H1 (cell line): Measurements from ENCODE around the gene SMIM24.

Experiments
- BRCA1 ChIP-seq: IDR thresholded peaks from 2 replicates; pipeline ENCODE4 v1.6.1; 2012; ENCODE audit warnings: low read depth, low read length, improper control_type of control experiment
- EP300 ChIP-seq, 2 experiments: IDR thresholded peaks; 1 replicate in 1 of 2; 2 replicates in 1 of 2; pipeline ENCODE4 v1.6.1; 2011 to 2012; ENCODE audit warnings: low read depth in 2 of 2, low read length in 2 of 2, mild to moderate bottlenecking in 2 of 2, borderline replicate concordance in 1 of 2, inconsistent platforms in 1 of 2, moderate library complexity in 1 of 2
- EZH2 ChIP-seq: fragments of 200-600 bp; sonication (generic); IDR thresholded peaks from 2 replicates; pipeline ENCODE4 v1.7.1; 2012; ENCODE audit warnings: low read depth, mild to moderate bottlenecking, moderate library complexity, low read length, inconsistent platforms; ENCODE audit not compliant: severe bottlenecking
- JUND ChIP-seq: IDR thresholded peaks from 2 replicates; pipeline ENCODE4 v1.6.1; 2011; ENCODE audit warnings: mild to moderate bottlenecking, improper control_type of control experiment, low read length
- PHF8 ChIP-seq: fragments of 200-600 bp; sonication (generic); conservative IDR thresholded peaks from 2 replicates; pipeline ENCODE4 v1.7.1; 2012; ENCODE audit warnings: low read depth, mild to moderate bottlenecking, inconsistent platforms, low read length, moderate library complexity
- POLR2AphosphoS5 ChIP-seq: IDR thresholded peaks from 2 replicates; pipeline ENCODE4 v1.6.1; 2011; ENCODE audit warnings: low read depth, low read length
- RFX5 ChIP-seq: IDR thresholded peaks from 2 replicates; pipeline ENCODE4 v1.6.1; 2011; ENCODE audit warnings: low read depth, low read length, improper control_type of control experiment, borderline replicate concordance
- RXRA ChIP-seq: IDR thresholded peaks from 2 replicates; pipeline ENCODE4 v1.6.1; 2011; ENCODE audit warnings: low read depth, mild to moderate bottlenecking, low read length, moderate library complexity; ENCODE audit not compliant: insufficient read depth
- SIRT6 ChIP-seq: IDR thresholded peaks from one replicate; pipeline ENCODE4 v1.7.1; 2012; ENCODE audit warnings: low read length, inconsistent platforms
- TCF12 ChIP-seq: IDR thresholded peaks from 2 replicates; pipeline ENCODE4 v1.6.1; 2011; ENCODE audit warnings: low read depth, mild to moderate bottlenecking, low read length
- TF ChIP-seq, protein P1 (sequence below), 3 experiments: IDR thresholded peaks; 1 replicate in 2 of 3; 2 replicates in 1 of 3; pipeline versions ENCODE4 v1.5.1 to v1.6.1; 2011; ENCODE audit warnings: low read length in 3 of 3, mild to moderate bottlenecking in 3 of 3, inconsistent platforms in 2 of 3, low read depth in 1 of 3, moderate library complexity in 1 of 3; ENCODE audit not compliant: insufficient read depth in 1 of 3; ENCODE audit errors: control extremely low read depth in 1 of 3
- TF ChIP-seq, protein P2 (sequence below): IDR thresholded peaks from 2 replicates; pipeline ENCODE4 v1.6.1; 2012; ENCODE audit warnings: low read length, inconsistent platforms
- TF ChIP-seq, protein P3 (sequence below): IDR thresholded peaks from 2 replicates; pipeline ENCODE4 v1.6.1; 2012; ENCODE audit warnings: inconsistent platforms

DNA sequence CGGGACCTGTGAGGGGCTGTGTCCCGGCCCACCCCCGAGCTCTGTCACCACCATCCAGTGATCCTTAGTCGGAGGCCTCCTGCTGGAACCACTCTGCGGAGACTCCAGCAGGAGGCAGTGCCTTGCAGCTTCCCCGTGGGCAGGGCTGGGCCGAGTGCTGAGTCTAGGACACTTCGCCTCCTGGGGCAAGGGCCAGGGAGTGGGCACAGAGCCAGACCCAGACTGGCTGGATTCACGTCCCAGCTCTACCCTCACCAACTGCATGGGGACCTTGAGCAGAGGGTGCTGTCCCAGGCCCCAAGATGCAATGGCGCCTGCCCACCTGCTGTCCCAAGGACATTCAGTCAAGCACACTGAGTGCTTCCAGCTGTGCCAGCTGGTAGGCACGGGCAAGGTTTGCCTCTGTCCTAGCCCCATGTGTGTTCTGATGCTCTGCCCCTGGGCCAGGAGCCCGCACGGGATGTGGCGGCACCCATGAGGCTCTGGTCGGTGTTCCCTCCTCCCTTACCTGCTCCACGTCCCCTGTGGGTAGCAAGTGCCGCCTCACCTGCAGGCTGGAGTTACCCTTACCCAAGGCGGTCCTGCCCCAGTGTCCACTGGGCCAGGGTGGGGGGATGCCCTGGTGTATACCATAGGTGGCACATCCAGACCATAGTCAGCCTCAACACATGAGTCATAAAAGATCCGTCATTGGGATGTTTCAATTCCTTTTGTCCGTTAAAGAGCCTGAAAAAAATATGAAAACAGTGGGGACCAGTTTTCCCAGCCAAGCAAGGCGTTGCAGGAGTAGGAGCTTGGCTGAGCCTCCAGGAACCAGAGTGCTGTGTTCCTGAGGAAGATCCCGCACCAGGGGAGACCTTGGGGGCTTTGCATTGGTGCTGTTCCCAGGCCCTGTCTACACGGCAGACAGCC, 33.2 kb upstream of the SMIM24 start:
- no peak for TF ChIP-seq EZH2
- TF ChIP-seq TCF12: no peak
- no peak for TF ChIP-seq EP300 (IDR thresholded peaks at IDR 0.05; ENCODE audit: borderline replicate concordance in 1 of 2, low read depth in 2 of 2, low read length in 2 of 2)
- TF ChIP-seq, protein P1, sequence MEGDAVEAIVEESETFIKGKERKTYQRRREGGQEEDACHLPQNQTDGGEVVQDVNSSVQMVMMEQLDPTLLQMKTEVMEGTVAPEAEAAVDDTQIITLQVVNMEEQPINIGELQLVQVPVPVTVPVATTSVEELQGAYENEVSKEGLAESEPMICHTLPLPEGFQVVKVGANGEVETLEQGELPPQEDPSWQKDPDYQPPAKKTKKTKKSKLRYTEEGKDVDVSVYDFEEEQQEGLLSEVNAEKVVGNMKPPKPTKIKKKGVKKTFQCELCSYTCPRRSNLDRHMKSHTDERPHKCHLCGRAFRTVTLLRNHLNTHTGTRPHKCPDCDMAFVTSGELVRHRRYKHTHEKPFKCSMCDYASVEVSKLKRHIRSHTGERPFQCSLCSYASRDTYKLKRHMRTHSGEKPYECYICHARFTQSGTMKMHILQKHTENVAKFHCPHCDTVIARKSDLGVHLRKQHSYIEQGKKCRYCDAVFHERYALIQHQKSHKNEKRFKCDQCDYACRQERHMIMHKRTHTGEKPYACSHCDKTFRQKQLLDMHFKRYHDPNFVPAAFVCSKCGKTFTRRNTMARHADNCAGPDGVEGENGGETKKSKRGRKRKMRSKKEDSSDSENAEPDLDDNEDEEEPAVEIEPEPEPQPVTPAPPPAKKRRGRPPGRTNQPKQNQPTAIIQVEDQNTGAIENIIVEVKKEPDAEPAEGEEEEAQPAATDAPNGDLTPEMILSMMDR (IDR thresholded peaks at IDR 0.05; ENCODE audit: control extremely low read depth in 1 of 3, insufficient read depth in 1 of 3, low read depth in 1 of 3, low read length in 3 of 3): no peak; a peak in 1 of 4 replicates
- TF ChIP-seq RXRA: no peak
- no peak for TF ChIP-seq SIRT6
- TF ChIP-seq RFX5: no peak
- no peak for TF ChIP-seq JUND
- TF ChIP-seq, protein P2, sequence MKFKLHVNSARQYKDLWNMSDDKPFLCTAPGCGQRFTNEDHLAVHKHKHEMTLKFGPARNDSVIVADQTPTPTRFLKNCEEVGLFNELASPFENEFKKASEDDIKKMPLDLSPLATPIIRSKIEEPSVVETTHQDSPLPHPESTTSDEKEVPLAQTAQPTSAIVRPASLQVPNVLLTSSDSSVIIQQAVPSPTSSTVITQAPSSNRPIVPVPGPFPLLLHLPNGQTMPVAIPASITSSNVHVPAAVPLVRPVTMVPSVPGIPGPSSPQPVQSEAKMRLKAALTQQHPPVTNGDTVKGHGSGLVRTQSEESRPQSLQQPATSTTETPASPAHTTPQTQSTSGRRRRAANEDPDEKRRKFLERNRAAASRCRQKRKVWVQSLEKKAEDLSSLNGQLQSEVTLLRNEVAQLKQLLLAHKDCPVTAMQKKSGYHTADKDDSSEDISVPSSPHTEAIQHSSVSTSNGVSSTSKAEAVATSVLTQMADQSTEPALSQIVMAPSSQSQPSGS: no peak
- TF ChIP-seq, protein P3, sequence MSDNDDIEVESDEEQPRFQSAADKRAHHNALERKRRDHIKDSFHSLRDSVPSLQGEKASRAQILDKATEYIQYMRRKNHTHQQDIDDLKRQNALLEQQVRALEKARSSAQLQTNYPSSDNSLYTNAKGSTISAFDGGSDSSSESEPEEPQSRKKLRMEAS: no peak
- TF ChIP-seq PHF8: no peak
- no peak for TF ChIP-seq POLR2AphosphoS5
- TF ChIP-seq BRCA1: no peak
